NOMO-1 (cell line): ENCODE measurements around the gene TPCN2.
"Not testable (repeated sequence)": the region's sequence is repeated elsewhere in the genome, so short reads cannot be mapped to it uniquely, and the experiment has no call there.

Source experiments
- DNase-seq, 2 experiments: peaks; one replicate each; lab custom pipeline; 2025; ENCODE audit not compliant: unreplicated experiment in 2 of 2; lab: John Stamatoyannopoulos, UW

The TPCN2 gene

GRCh38 chr11:69123593-69124545, 75.1 kb downstream of the TPCN2 start:
- no peak for DNase-seq

DNA sequence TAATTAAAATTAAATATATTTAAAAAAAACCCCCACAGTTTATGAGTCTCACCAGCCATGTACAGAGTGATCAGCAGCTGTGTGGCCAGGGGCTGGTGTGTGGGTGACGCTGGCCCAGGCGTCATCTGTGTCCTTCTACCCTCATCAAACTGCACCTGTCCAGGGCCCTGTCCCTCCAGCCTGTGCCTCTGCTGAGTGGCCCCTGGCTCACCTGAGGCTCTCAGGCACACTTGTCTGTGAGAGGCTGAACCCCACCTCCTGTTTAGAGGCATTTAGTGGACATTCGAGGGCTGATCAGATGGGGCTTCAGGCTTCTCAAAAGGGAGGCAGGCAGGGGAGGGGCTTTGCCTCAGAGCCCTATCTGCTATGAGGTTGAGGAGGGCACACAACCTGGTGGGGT, 77.1 kb downstream of the TPCN2 start:
- DNase-seq = no peak

DNA sequence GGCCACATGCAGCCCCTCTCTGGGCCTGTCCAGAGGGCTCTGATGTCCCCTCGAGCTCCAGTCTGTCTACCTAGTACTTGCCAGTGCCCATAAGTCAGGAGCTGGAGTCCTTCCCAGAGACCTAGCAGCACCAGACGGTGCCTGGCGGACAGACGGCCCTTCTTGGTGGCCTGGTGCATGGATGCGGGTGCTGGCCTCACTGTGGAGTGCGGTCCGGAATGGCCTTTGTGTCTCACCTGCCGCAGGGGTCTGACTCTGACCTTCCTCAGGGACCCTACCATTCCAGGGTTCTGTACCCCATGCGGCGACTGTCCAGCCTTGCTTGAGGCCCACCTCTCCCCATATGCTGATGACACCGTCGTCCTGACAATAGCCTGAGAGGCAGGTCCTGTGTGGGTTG, 77.6 kb downstream of the TPCN2 start:
- no peak for DNase-seq

DNA sequence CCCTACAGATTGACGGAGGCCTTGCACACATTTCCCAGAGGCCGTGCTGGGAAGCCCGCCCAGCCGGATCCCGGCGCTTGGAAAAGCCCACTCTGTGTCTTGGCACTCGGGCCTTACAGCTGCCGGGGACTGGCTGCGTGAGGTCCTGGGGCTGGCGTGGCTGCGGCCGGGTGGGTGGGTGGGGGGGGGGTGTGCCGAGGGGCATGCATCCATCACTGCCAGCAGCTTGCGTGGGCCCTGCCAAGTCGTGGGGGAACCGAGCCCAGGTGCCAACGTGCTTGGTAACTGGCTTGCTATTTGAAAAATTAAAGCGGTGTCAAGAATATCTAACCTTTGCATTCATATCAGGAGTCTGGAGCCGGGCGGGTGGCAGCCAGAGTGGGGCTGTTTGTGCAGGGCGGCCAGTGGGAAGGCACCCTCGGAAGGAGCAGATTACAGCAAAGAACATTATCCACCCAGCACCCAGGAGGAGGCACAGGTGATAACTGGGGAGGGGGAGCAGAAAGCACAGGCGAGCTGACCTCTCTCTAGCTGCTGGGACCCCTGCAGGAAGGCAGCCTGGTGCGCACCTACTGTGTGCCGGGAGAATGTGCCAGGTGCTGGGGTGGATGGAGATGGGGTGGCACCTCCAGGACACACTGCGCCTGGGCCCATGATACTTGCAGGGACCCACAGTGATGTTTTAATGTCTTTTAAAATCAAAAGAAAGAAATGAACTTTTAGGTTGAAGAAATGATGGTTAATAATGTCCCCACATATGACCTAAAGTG, 78.5 kb downstream of the TPCN2 start:
- DNase-seq = no peak

DNA sequence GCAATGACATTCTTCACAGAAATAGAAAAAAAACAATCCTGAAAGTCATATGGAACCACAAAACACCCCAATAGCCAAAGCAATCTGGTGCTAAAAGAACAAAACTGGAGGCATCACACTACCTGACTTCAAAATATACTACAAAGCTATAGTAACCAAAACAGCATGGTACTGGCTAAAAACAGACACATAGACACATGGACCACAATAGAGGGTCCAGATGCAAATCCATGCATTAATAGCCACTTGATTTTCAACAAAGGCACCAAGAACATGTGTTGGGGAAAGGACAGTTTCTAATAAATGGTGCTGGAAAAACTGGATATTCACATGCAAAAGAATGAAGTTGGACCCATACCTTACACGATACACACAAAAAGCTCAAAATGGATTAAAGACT, 79.2 kb downstream of the TPCN2 start:
- DNase-seq = no peak

- no peak for DNase-seq
Measured at GRCh38 chr11:69129053-69129452, 80.3 kb downstream of the TPCN2 start.

DNA sequence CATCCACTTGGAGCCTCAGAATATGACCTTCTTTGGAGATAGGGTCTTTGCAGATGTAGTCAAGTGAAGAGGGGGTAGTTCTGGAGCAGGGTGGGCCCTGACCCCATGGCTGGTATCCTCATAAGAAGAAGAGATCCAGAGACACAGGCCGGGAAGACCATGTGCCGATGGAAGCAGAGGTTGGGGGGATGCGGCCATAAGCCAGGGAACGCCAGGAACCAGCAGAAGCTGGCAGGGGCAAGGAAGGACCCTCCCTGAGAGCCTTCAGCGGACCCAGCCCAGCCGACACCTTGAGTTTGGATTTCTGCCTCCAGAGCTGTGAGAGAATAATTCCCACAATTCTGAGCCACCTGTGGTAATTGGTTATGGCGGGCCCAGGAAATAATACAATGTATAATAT, 80.9 kb downstream of the TPCN2 start:
- DNase-seq = no peak

GRCh38 chr11:69130654-69131053, 81.9 kb downstream of the TPCN2 start:
- DNase-seq = no peak

DNA sequence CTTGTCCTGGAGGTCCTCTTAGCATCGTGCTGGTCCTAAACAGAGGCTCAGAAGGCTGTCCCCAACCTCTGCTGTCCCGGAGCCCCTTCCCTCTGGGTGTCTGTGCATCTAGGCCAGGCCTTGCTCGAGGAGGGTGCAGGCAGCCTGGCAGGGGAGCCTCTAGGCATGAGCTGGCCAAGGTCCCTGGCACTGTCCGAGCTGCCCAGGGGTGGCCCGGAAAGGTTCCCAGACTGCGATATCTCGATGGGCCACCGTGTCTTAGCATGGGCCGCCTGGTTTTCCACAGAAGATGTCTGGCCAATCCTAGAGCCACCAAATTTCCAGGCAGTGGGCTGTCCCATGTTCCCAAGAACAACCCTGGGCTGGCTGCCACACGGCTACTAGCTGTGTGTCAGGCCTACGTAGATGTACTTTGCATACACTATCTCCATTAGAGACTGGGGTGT, 82.4 kb downstream of the TPCN2 start:
- DNase-seq = no peak

DNA sequence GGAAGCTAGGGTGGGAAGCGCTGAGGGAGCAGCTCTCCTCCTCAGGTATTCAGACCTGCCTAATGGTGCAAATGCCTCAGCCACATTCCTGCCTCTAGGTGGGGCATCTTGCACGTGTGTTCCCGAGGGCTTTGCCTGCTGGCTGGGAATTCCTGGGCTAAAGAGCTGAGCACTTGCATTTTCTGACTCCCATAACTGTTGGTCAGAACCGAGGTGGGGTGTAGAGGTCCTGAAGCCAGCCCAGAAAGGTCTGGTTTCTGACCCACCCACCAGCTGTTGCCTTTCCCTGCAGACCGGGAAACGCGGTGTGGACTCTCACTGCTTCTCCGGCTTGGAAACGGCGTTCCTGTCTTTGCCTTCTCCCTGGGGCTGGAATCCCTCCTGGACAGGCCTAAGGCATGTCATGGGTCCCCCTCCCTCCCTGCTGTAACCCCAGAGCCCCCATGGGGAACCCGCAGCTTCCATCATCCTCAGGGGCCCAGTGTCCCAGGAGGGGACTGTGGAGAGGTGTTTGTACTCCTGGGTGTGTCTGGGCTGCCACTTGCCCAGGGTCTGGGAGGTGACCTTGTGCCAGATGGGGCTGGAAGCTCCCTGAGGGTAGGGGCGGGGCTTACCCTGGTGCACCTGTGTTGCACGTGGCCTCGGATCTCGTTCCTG, 83.0 kb downstream of the TPCN2 start:
- no peak for DNase-seq

GRCh38 chr11:69132301-69132670, 83.6 kb downstream of the TPCN2 start:
- DNase-seq = no peak

GRCh38 chr11:69133251-69133650, 84.5 kb downstream of the TPCN2 start:
- DNase-seq = no peak

DNA sequence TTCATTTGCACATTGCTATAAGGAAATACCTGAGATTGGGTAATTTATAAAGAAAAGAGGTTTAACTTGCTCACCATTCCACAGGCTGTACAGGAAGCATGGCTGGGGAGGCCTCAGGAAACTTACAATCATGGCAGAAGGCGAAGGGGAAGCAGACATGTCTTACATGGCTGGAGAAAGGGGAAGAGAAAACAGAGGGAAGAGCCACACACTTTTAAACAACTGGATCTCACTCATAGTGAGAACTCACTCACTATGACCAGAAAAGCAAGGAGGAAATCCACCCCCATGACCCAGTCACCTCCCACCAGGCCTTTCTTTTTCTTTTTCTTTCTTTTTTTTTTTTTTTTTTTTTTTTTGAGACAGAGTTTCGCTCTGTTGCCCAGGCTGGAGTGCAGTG, 85.5 kb downstream of the TPCN2 start:
- DNase-seq = not testable (repeated sequence)

GRCh38 chr11:69134957-69135356, 86.2 kb downstream of the TPCN2 start:
- no peak for DNase-seq

DNA sequence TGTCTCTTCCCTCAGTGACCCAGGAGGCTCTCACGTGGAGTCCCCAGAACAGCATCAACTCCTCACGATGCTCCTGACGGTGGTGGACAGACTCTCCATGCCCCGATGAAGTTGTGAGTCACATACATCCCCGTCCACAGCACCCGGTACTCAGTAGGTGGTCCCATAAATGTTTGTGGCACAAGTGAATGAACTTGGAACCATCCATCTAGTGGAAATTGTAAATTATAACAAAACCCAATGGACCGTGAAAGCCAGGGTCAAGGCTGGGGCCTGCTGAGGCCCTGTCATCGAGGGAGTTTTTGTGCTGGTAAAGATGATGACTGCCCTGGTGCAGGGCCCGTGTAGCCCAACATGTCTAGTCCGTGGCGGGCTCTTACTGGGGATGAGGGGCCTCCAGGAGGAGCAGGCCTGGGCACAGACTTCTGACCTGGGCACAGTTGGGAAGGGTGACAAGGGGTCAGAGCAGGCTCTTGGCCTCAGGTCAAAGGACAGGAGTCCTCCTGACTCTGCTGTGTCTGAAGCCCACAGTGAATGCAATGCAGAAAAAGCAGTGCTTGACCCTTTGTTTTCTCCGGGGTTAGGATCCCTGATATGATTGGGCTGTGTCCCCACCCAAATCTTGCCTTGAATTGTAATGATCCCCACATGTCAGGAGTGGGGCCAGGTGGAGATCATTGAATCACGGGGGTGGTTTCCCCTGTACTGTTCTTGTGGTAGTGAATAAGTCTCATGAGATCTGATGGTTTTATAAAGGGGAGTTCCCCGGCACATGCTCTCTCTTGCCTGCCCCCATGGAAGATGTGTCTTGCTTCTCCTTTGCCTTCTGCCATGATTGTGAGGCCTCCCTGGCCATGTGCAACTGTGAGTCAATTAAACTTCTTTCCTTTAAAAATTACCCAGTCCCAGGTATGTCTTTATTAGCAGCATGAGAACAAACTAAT, 87.0 kb downstream of the TPCN2 start:
- no peak for DNase-seq

- no peak for DNase-seq
Measured at GRCh38 chr11:69136471-69136870, 87.7 kb downstream of the TPCN2 start.

DNA sequence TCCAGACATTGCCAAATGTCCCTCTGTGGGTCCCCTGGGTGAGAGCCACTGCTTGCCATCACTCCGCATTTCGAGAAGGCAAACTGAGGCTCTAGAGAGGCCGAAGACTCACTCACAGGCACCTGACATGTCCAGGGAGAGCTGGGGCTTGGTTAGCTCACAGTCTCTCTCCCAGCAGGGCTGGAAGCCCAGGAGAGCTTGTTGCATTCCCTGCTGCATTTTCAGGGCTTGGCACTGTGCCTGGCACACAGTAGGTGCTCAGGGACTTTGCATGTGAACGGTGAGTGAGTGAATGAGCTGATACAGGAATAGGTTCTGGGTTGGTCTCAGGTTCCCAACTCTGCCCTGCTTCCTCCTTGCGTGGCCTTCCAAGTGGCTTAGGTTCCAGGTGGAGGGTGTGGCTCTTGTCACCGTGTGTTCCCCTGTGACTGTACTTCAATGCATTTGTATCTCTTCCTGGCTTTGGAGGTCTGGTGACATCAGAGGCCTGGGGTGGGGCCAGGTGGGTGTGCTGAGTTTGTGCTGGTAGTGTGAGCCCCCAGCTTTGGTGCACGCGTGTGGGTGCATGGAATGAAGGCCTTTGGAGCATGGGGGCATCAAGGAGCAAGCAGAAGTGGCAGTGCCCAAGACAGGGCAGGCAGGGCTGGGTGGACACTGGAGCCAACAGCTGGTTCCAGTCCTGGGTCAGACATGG, 88.6 kb downstream of the TPCN2 start:
- DNase-seq = no peak

DNA sequence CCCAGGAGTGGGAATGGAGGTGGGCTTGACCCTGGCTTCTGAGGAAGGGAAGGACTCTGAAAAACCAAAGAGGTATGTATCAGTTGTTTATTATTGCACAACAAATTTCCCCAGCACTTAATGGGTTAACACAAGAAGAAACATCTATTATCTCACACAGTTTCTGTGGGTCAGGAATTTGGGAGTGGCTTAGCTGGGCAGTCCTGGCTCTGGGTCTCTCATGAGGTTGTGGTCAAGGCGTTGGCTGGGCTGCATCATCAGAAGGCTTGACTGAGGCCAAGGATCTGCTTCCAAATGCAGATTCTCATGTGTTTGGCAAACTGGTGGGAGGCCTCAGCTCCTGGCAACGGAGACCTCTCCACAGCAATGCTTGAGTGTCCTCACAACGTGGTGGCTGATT, 89.5 kb downstream of the TPCN2 start:
- no peak for DNase-seq

GRCh38 chr11:69140161-69140560, 91.4 kb downstream of the TPCN2 start:
- not testable (repeated sequence) for DNase-seq

DNA sequence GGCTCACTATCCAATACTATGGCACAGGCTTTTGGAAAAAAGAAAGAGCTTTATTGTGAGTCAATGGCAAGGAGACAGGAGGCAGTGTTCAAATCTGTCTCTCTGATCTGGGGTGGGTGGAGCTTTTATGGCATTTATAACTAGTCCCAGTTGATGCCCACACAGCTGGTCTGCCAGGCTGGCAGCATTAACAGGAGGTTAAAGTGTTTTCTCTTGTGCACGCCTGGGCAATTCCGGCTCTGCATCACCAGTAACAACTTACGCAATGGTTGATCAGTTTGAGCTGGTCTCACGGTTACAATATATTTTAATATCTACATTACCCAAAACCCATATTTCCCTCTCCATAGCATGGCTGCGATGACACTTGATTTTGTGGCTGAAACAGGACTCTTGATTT, 91.9 kb downstream of the TPCN2 start:
- no peak for DNase-seq
